ENCODE measurements around the gene RUSF1. TPM values are rescaled to one million over a fixed set of nuclear protein-coding genes. Genes with fewer than 3 reads are reported as not detected.
"Not testable (repeated sequence)": the region's sequence is repeated elsewhere in the genome, so short reads cannot be mapped to it uniquely, and the experiment has no call there.

The RUSF1 gene
- total RNA-seq (10 to 100 TPM; 41.2 to 86.6 (median 65.5) TPM), polyA plus RNA-seq (100 to 1,000 TPM in 1 of 3 donors, 10 to 100 TPM in 2; 55.1 to 110 (median 65.1) TPM)
- long read RNA-seq, donor 1, partial matches to known transcripts = 0 of 6 reads
- long read RNA-seq, donor 1, other reads (novel, unspliced or antisense) = 0 of 6 reads
- long read RNA-seq, donor 2, transcript C16orf58-201 (13 exons, 2,793 nt) = major isoform, 11 of 13 reads
- long read RNA-seq, donor 2, partial matches to known transcripts = 0 of 13 reads
- long read RNA-seq, donor 2, other reads (novel, unspliced or antisense) = 0 of 13 reads
- long read RNA-seq, donor 3, transcript C16orf58-201 (13 exons, 2,793 nt) = major isoform, 8 of 10 reads
- long read RNA-seq, donor 3, partial matches to known transcripts = 0 of 10 reads
- long read RNA-seq, donor 3, other reads (novel, unspliced or antisense) = 0 of 10 reads
- long read RNA-seq, donor 4, partial matches to known transcripts = 0 of 12 reads
- long read RNA-seq, donor 4, other reads (novel, unspliced or antisense) = 8 of 12 reads
- long read RNA-seq, donor 5, transcript C16orf58-201 (13 exons, 2,793 nt) = major isoform, 140 of 184 reads
- long read RNA-seq, donor 5, partial matches to known transcripts = 4 of 184 reads
- long read RNA-seq, donor 5, other reads (novel, unspliced or antisense) = 40 of 184 reads
- long read RNA-seq, donor 6, partial matches to known transcripts = 1 of 8 reads
- long read RNA-seq, donor 6, other reads (novel, unspliced or antisense) = 6 of 8 reads
- long read RNA-seq, donor 7, transcript C16orf58-201 (13 exons, 2,793 nt) = major isoform, 5 of 5 reads
- long read RNA-seq, donor 7, partial matches to known transcripts = 0 of 5 reads
- long read RNA-seq, donor 7, other reads (novel, unspliced or antisense) = 0 of 5 reads
- long read RNA-seq, donor 8, transcript C16orf58-201 (13 exons, 2,793 nt) = major isoform, 8 of 18 reads
- long read RNA-seq, donor 8, partial matches to known transcripts = 6 of 18 reads
- long read RNA-seq, donor 8, other reads (novel, unspliced or antisense) = 0 of 18 reads
- long read RNA-seq, donor 9, partial matches to known transcripts = 0 of 6 reads
- long read RNA-seq, donor 9, other reads (novel, unspliced or antisense) = 0 of 6 reads
- long read RNA-seq, donor 10, transcript C16orf58-201 (13 exons, 2,793 nt) = major isoform, 5 of 7 reads
- long read RNA-seq, donor 10, partial matches to known transcripts = 0 of 7 reads
- long read RNA-seq, donor 10, other reads (novel, unspliced or antisense) = 0 of 7 reads

DNA sequence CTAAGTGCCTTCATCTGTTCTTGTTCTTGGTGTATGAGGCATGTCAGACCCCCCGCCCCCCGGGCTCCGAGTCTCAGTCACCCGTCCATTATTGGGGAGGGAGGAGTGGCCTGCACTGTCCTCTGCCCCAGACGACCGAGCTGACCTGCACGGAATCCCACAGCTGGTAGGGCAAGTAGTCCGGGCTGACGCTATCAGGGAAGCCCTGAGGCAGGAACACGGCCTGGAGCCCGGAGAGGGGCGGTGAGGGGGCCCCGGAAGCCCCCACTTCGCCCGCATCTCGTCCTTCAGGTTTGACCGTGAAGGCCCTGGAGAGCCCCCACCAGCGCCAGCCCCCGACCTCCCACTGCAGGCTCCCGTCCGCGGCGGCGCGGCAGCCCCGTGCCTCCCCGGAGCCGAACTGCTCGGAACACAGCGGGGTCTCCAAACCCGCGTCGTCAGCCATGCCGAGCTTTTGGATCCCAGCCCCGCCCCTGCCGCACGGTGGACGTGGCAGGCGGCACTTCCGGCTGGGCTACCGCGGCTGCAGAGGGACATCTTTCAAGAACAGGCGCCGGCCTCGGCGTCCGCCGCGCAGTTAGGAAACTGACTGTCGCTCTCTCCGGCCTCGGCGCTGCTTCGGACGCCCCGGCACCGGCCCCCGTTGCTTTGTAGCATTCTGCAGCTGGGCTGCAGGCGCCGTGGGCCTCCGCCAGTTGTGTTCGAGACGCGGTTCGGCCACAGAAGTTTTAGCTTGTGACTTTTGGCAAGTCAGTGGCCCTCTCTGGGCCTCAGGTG is at the start of gene RUSF1:
RUSF1 (minus strand) TSS at position 463 of the 777 bp plus-strand sequence; CDS start at position 445, 18 bp downstream.
- peak within 1 kb of the TSS; percentile 62 to 92 (median 89) for H3K27ac ChIP-seq
- peaks cover 0 to 7% of the 10 kb centered on the region in 2 donors for H3K36me3 ChIP-seq (replicated peaks in 1 of 2)
- peak within 1 kb of the TSS; percentile 36 to 96 (median 91) for H3K4me3 ChIP-seq
- peak; percentile 89 to 94 (median 92) for DNase-seq
- no peaks in the 10 kb centered on the region for H3K9me3 ChIP-seq (replicated peaks in 1 of 3)
- H3K27me3 ChIP-seq = no peaks in the 10 kb centered on the region
- H3K4me1 ChIP-seq (replicated peaks in 1 of 2) = peaks cover 7 to 28% of the 10 kb centered on the region in 2 donors
- intact Hi-C loops (cut with DNase I) = loop anchor here in 1 of 2 donors (10.0 kb wide), 1 partner anchor 207 kb away; a partner anchor contains a TSS
- 0 to 3% (median 1%) methylated on average over 7 to 65 of the region's 65 CpGs for WGBS, 4 donors
- peak; percentile 68 to 81 for TF ChIP-seq POLR2A (IDR thresholded peaks at IDR 0.05)
- TF ChIP-seq, protein P1, sequence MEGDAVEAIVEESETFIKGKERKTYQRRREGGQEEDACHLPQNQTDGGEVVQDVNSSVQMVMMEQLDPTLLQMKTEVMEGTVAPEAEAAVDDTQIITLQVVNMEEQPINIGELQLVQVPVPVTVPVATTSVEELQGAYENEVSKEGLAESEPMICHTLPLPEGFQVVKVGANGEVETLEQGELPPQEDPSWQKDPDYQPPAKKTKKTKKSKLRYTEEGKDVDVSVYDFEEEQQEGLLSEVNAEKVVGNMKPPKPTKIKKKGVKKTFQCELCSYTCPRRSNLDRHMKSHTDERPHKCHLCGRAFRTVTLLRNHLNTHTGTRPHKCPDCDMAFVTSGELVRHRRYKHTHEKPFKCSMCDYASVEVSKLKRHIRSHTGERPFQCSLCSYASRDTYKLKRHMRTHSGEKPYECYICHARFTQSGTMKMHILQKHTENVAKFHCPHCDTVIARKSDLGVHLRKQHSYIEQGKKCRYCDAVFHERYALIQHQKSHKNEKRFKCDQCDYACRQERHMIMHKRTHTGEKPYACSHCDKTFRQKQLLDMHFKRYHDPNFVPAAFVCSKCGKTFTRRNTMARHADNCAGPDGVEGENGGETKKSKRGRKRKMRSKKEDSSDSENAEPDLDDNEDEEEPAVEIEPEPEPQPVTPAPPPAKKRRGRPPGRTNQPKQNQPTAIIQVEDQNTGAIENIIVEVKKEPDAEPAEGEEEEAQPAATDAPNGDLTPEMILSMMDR (IDR thresholded peaks at IDR 0.05) = no peak

DNA sequence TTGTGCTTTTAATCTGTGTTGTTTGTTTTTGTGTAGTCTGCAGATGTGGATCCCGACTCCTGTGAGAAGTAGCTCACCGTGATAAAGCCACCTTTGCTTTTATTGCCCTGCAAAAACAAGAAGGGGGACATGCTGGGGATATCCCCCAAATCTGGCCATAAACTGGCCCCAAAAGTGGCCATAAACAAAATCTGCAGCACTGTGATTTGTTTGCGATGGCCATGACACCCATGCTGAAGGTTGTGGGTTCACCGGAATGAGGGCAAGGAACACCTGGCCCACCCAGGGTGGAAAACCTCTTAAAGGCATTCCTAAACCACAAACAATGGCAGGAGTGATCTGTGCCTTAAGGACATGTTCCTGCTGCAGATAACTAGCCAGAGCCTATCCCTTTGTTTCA is 34.6 kb upstream of the RUSF1 start:
- Histone ChIP-seq H3K4me1 (replicated peaks in 1 of 2) (no peaks in the 10 kb centered on the region), H3K36me3 (replicated peaks in 1 of 2) (no peaks in the 10 kb centered on the region), H3K4me3 (no peak overlapping the region), H3K27ac (no peak overlapping the region), H3K9me3 (replicated peaks in 1 of 3) (no peaks in the 10 kb centered on the region), H3K27me3 (peaks cover 20% of the 10 kb centered on the region)
- no peak for DNase-seq
- WGBS, 4 donors = 82 to 100% (median 87%) methylated on average over 4 of the region's 4 CpGs
- TF ChIP-seq POLR2A (IDR thresholded peaks at IDR 0.05) = no peak
- TF ChIP-seq, protein P1 (IDR thresholded peaks at IDR 0.05) = no peak
- intact Hi-C loops (cut with DNase I) = no loop called here

DNA sequence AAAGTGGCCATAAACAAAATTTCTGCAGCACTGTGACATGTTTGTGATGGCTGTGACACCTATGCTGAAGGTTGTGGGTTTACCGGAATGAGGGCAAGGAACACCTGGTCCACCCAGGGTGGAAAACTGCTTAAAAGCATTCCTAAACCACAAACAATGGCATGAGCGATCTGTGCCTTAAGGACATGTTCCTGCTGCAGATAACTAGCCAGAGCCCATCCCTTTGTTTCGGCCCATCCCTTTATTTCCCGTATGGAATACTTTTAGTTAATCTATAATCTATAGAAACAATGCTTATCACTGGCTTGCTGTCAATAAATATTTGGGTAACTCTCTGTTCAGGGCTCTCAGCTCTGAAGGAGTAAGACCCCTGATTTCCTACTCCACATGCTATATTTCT is 31.6 kb upstream of the RUSF1 start:
- H3K27ac ChIP-seq; H3K4me1 ChIP-seq (replicated peaks in 1 of 2); H3K9me3 ChIP-seq (replicated peaks in 1 of 3); DNase-seq; H3K36me3 ChIP-seq (replicated peaks in 1 of 2); H3K4me3 ChIP-seq; intact Hi-C loops (cut with DNase I): not testable (repeated sequence)
- 70 to 89% (median 81%) methylated on average over 4 of the region's 4 CpGs for WGBS, 4 donors
- peaks cover 32% of the 10 kb centered on the region for H3K27me3 ChIP-seq

DNA sequence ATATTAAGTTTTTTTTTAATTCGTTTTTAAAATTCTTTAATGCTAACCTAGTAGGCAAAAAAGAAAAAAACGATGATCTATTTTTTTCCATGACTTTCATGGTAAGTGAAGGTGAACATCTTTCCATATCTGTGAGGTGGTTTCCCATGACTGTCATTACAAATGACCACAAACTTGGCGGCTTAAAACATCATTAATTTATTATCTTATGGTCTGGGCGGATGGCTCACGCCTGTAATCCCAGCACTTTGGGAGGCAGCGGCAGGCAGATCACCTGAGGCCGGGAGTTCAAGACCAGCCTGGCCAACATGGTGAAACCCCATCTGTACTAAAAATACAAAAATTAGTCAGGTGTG is 30.0 kb upstream of the RUSF1 start:
- peaks cover 32% of the 10 kb centered on the region for H3K27me3 ChIP-seq
- H3K27ac ChIP-seq; H3K4me3 ChIP-seq; H3K36me3 ChIP-seq (replicated peaks in 1 of 2); intact Hi-C loops (cut with DNase I); H3K9me3 ChIP-seq (replicated peaks in 1 of 3); H3K4me1 ChIP-seq (replicated peaks in 1 of 2); DNase-seq: not testable (repeated sequence)
- WGBS, 4 donors = 61 to 72% (median 66%) methylated on average over 5 to 7 of the region's 7 CpGs

Measured in adrenal gland (tissue), 19 donors.